Peyer's patch (tissue), 4 donors: ENCODE results near the gene PXDN.

Experiments used
- POLR2A ChIP-seq, 2 donors: fragments of 450-650 bp; IDR thresholded peaks; one replicate each; pipeline ENCODE4 v1.5.1; 2017; ENCODE audit warnings: antibody characterized with exemption in 2 of 2, mild to moderate bottlenecking in 2 of 2, moderate library complexity in 2 of 2
- TF ChIP-seq, protein P1 (sequence below), 6 experiments: fragments of 450-650 bp in 4 of 6; fragments of 200-600 bp in 2 of 6; sonication (generic) in 1 of 6; IDR thresholded peaks; one replicate each; pipeline ENCODE4 v1.5.1; 2017 to 2019; ENCODE audit warnings: antibody characterized with exemption in 6 of 6, mild to moderate bottlenecking in 3 of 6, moderate library complexity in 1 of 6

DNA sequence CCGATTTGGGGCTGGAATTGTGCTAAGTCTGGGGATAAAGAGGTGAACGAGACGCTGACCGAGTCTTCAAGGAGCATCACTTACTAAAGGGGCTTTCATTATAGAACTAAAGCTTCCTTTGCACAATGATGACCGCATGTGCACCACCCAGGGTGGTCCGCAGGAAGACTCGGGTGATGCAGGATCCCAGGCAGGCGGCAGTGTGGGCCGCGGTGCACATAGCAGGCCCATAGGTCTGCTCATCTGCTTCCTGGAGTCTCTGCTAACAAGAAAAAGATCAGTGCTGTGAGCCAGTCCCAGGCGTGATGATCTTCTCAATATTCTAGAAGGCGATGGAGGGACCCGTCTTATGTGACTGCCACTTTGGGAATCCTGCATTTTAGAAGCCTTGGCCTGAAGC lies 122.8 kb downstream of the PXDN start:
- TF ChIP-seq POLR2A (IDR thresholded peaks at IDR 0.05) = no peak
- TF ChIP-seq, protein P1, sequence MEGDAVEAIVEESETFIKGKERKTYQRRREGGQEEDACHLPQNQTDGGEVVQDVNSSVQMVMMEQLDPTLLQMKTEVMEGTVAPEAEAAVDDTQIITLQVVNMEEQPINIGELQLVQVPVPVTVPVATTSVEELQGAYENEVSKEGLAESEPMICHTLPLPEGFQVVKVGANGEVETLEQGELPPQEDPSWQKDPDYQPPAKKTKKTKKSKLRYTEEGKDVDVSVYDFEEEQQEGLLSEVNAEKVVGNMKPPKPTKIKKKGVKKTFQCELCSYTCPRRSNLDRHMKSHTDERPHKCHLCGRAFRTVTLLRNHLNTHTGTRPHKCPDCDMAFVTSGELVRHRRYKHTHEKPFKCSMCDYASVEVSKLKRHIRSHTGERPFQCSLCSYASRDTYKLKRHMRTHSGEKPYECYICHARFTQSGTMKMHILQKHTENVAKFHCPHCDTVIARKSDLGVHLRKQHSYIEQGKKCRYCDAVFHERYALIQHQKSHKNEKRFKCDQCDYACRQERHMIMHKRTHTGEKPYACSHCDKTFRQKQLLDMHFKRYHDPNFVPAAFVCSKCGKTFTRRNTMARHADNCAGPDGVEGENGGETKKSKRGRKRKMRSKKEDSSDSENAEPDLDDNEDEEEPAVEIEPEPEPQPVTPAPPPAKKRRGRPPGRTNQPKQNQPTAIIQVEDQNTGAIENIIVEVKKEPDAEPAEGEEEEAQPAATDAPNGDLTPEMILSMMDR (IDR thresholded peaks at IDR 0.05) = no peak
